ENCODE results near the gene CLCN6.
"Not testable (repeated sequence)": the region's sequence is repeated elsewhere in the genome, so short reads cannot be mapped to it uniquely, and the experiment has no call there.

The CLCN6 gene

DNA sequence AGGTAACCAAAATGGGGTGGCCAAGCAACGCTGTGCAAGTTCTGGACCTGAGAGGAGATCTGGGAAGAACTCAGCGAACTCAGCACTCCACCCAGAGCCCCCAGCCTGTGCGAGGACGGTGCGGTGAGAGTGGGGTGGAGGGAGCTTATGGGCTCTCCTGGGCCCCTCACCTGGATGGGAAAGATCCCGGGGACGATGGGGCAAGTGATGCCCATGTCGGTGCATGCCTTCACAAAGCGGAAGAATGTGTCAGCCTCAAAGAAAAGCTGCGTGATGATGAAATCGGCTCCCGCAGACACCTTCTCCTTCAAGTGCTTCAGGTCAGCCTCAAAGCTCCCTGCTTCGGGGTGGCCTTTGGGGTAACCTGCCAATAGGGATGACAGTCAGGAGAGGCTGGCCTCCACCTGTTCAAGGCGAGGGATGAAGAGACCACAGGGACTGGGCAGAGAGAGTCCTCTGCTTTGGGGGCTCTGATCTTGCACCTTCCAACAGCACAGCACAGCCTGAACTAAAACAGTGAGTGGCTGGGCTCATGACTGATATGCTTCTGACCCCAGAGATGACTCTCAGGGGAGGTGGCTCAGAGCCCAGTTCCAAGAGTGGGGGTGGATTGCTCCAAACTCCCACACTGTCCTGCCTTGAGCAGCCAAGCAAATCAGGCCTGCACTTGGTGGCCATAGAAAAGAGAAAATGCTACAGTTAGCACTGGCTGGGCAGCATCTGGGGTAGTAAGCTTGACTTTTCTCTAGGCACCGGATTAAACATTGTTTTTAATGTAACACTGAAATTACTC is 9.8 kb upstream of the CLCN6 start:
- DNase-seq: peak; percentile 38 to 72

DNA sequence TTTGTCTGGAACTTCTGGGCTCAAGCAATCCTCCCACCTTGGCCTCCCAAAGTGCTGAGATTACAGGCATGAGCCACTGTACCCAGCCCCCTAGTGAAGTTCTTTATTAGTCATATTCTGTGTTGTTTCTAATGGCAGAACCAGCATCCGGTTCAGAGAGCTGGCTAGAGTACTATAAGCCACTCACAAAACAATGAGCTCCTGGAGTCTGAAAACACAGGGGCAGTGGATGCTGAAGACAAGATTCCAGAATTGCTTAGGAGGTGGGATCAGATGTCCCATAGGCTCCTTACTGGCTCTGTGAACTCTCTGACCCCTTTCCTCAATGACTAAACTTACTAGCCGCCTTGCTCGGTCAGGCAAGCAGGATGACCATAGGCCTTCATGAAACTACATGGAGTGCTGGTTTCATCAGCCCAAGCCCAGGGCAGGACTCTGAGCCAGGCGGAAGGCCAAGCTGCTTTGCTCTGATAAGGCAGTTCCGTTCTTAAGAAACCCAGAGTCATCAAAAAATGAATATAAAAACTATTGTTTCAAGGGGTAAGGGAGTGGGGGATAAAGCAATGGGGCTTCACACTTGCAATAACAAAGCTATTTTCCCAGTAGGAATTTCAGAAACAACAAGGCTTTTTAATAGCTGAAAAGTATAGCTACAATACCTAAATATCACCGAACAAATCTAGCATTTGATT is 8.3 kb upstream of the CLCN6 start:
- no peak for DNase-seq

- DNase-seq: no peak
These were observed 6.9 kb upstream of the CLCN6 start for GRCh38 chr1:11799099-11799498.

GRCh38 chr1:11799896-11800295 is 6.1 kb upstream of the CLCN6 start:
- DNase-seq: no peak

GRCh38 chr1:11800391-11800755 is 5.6 kb upstream of the CLCN6 start:
- no peak for DNase-seq

GRCh38 chr1:11800756-11801433 is 5.1 kb upstream of the CLCN6 start:
- no peak for DNase-seq

- DNase-seq: peak; percentile 43 to 61
These were observed 3.4 kb upstream of the CLCN6 start for GRCh38 chr1:11802616-11802972.

DNA sequence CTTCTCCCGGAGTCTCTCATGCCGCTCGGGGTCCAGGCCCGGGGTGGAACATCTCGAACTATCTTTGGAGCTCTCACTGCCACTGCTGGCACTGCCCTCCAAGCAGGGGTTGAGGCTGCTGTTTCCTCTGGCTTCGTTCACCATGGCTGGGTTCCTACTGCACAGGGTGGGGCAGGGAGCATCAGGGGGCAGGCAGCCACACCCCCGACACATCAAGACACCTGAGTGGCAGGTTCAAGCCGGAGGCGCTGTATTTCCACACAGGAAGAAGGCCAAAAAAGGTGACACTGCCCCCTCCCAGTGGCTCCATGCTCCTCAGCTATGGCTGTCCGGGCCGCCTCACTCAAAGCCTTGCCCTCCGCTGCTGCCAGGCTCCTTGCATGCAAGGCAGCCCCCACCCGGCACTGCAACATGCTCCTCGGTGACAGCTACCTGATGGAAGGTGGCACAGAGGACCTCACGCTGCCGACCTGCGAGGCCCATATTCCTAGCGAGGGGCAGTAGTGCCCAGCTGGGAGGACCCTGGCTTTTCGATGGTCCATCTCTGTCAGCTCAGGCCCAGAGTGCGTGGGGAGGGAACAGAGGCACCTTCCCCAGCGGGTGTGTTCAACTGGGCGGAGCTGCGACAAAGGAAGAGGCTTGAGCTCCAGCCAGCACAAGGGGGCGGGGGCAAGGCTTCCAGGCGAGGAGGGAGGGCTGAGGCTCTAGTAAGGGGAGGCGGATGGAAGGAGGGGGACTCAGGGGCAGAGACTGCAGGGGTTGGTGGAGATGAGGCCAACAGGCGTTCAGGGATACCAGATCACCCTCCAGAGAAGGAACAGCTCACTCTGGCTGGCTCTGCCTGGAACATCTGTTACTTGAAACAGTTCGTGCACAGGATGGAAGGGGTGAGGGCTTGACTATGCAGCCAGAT is 2.8 kb upstream of the CLCN6 start:
- DNase-seq: peak; percentile 68 to 81

GRCh38 chr1:11803924-11804665 is 1.9 kb upstream of the CLCN6 start:
- not testable (repeated sequence) for DNase-seq

DNA sequence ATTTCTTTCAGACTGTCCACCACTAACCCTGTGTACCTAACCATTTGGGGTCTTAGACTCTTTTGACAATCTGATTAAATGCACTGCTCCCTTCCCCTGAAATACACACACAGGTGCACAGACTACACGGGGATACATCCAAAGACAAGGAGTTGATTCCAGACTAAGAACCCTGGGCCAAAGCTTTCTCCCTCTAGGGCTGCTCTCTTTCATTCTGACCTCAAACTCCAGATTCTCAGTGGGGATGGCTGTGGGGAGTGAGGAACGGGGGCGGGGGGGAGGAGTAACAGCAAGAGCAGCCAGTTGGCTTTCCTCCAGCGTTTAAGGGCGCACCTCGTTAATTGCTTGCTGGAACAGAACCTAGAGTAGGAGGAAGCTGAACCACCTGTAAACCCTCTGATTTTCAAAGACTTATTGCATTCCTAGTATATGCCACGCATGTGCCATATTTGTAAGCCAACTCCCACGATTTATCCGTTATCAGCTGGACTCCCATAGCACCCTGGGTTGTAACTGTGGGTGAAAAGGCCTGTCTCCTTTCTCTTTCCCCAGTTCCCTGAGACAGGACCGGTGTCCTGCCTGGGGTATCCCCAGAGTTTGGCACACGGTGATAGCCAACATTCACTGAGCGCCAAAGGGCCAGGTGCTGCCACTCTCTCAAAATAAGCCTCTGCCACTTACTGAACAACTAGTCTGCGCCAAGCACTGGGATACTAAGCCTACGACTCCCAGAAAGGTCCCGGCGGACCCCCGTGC is 1.1 kb upstream of the CLCN6 start:
- peak; percentile 17 to 58 for DNase-seq

DNA sequence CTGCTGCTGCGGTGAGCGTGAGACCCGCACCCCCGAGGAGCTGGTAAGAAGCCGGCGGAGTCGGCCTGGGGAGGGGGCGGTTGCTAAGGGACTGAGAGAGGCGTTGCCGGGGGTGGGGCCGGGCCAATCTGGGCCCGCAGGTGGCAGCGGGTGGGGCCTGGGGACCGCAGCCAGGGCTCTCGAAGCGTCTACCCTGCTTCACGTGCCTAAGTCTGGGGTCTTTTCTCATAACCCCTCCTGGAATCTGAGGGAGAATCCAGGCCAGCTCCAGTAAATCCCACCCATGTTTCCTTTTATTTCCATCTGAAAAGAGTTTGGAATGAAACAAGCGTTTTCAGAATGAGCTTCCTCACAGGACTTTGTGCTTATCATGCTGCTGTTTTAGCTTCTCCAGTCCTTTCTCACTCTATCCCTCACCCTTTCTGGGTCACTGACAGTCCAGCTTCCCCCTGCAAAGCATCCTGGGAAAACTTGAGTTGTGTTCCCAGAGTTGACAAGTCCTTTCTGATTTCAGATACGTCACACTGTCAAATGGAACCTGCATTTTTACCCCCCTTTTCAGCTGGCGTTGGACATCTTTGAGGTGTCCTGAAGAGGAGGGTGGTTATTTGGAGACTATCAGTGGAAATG is 431 bp downstream of the CLCN6 start:
- peak; percentile 24 to 40 for DNase-seq

- no peak for DNase-seq
These were observed 1.1 kb downstream of the CLCN6 start for GRCh38 chr1:11807133-11807532.

DNA sequence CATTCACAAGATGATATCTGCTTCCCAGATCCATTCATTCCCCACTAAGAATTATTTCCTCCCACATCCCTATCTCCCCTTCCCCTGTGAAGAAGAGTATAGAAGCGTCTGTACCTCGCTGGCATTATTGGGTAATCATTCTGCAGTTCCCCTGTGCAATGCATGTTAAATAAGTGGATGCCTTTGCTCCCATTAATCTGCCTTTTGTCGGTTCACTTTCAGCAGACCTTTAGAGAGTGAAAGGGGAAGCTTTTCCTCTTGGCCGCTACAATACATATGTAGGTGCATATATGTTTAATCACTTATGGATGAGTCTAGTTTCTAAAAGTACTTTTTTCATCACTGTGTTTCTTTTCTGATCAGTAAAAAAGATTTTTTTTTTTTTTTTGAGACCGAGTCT is 7.0 kb downstream of the CLCN6 start:
- DNase-seq: peak; percentile 30 to 31

- DNase-seq: no peak
These were observed 11.2 kb downstream of the CLCN6 start for GRCh38 chr1:11817192-11817591.

GRCh38 chr1:11822091-11822490 is 16.1 kb downstream of the CLCN6 start:
- no peak for DNase-seq

DNA sequence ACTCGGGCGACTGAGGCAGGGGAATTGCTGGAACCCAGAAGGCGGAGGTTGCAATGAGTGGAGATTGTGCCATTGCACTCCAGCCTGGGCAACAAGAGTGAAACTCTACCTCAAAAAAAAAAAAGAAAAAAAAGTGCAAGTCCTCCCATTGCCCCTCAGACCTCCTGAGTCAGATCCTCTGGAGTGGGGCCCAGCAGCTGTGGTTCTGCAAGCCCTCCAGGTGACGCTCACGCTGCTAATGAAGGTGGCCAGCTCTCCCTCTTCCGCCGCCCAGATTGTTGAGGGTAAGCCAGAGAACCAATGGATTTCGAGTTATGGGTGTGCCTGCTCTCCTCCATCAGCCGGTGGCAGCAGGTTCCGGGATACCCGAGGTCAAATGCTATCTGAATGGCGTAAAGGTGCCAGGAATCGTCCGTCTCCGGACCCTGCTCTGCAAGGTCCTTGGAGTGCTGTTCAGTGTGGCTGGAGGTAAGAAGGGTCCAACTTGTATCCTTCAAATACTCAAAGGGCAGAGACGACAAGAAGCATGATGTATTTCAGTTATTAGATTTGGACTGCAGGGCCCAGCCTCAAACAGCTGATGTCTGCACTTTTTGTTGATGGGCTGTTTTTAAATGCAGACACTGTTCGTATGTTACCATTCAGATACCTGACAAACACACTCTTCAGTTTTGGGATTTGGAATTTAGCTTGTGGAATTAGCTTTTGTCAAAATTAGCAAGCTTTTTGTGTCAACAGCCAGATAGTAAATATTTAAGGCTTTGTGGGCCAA is 17.6 kb downstream of the CLCN6 start:
- no peak for DNase-seq

DNA sequence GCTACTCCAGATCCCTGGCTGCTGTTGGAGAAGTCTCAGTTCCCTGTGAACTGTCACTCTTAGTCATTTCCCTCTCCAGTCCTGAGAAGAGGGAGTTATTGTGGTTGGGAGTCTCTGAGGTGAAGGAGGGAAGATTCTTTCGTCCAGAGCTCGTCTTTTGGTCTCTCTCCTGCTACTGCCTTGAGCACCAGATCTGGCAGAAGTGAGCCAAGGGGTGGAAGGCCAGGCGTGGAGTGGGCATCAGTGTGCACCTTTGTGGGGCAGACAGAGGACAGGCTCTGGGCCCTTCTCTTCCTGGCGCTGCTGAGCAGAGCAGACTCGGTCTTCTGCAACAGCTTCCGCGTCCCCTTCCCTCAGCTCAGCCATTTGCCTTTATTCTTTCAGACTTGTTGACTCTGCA is 19.1 kb downstream of the CLCN6 start:
- DNase-seq: no peak

DNA sequence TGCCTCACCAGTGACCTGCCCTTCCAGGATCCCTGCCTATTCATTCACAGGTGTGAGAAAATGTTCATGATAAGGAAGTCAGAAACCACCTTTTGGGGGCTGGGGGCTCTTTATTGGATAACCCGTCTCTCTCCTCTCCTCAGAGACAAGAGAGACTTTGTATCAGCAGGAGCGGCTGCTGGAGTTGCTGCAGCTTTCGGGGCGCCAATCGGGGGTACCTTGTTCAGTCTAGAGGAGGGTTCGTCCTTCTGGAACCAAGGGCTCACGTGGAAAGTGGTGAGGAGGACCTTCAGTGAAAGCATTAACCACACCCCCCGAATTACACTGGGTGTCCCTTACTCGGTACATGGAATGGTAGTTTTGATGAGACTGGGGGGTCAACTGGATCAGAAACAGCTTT is 21.0 kb downstream of the CLCN6 start:
- DNase-seq: no peak

- no peak for DNase-seq
These were observed 22.5 kb downstream of the CLCN6 start for GRCh38 chr1:11828511-11828910.

Measured in inflammatory macrophage (primary cell).